Measurements from ENCODE around the gene PRAMEF15.
"Not testable (repeated sequence)": the region's sequence is repeated elsewhere in the genome, so short reads cannot be mapped to it uniquely, and the experiment has no call there.

DNA sequence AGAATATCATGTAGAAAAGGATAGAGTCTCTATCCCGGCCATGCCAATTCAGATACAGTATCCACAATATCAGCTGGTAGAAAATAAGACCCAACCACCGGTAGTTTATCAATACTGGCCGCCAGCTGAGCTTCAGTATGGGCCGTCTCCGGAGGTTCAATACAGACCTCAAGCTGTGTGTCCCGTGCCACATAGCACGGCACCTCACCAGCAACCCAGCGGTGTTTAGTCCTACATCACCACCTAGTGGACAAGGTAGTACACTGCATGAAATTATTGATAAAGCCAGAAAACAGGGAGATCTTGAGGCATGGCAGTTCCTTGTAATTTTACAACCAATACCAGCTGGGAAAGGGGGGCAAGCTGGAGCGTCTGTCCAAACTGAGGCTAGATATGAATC lies 39.1 kb downstream of the PRAMEF15 start:
- not testable (repeated sequence) for TF ChIP-seq POLR2A, POLR2AphosphoS5, TAF1 (IDR thresholded peaks at IDR 0.05; ENCODE audit: low read depth, low read length)
